Gastroesophageal sphincter (tissue), 4 donors: Measurements from ENCODE around the gene MYOM3. TPM values are rescaled to one million over a fixed set of nuclear protein-coding genes. Genes with fewer than 3 reads are reported as not detected.

Experiments used
- ATAC-seq: fragments of 150-250 bp; one replicate; pipeline ENCODE4 v1.9.1; 2016; ENCODE audit warnings: mild to moderate bottlenecking, moderate library complexity
- H3K27ac ChIP-seq, 4 donors: fragments of 200-600 bp; sonication (generic) in 3 of 4; 1 replicate in 3 of 4; 2 replicates in 1 of 4; pipeline ENCODE4 v1.5.1; 2016 to 2019
- H3K27me3 ChIP-seq: fragments of 200-600 bp; sonication (generic); one replicate; pipeline ENCODE4 v1.5.1; 2019
- H3K36me3 ChIP-seq, 2 donors: fragments of 200-600 bp; sonication (generic); one replicate each; pipeline ENCODE4 v1.5.1; 2019; ENCODE audit warnings: control low read depth in 1 of 2
- H3K4me1 ChIP-seq, 3 donors: fragments of 200-600 bp; sonication (generic); 1 replicate in 2 of 3; 2 replicates in 1 of 3; pipeline ENCODE4 v1.5.1; 2016 to 2019; ENCODE audit warnings: control low read depth in 2 of 3
- H3K4me3 ChIP-seq, 2 donors: fragments of 200-600 bp; sonication (generic); one replicate each; pipeline ENCODE4 v1.5.1; 2019; ENCODE audit warnings: mild to moderate bottlenecking in 1 of 2, moderate library complexity in 1 of 2
- H3K9me3 ChIP-seq, 3 donors: fragments of 200-600 bp; sonication (generic); one replicate each; pipeline ENCODE4 v1.5.1; 2017 to 2019; ENCODE audit warnings: control low read depth in 2 of 3
- CTCF ChIP-seq, 4 experiments: fragments of 200-600 bp in 2 of 4; fragments of 450-650 bp in 2 of 4; sonication (generic) in 1 of 4; IDR thresholded peaks; one replicate each; pipeline ENCODE4 v1.5.1; 2017 to 2019; ENCODE audit warnings: antibody characterized with exemption in 4 of 4, mild to moderate bottlenecking in 2 of 4, moderate library complexity in 2 of 4
- EP300 ChIP-seq: sonication (generic); formaldehyde crosslinking; IDR thresholded peaks from one replicate; pipeline ENCODE4 v1.6.1; 2017; ENCODE audit warnings: antibody characterized with exemption, mild to moderate bottlenecking
- POLR2A ChIP-seq, 2 donors: fragments of 450-650 bp; IDR thresholded peaks; one replicate each; pipeline ENCODE4 v1.6.1; 2017; ENCODE audit warnings: antibody characterized with exemption in 2 of 2, mild to moderate bottlenecking in 2 of 2, moderate library complexity in 1 of 2
- POLR2AphosphoS5 ChIP-seq: sonication (generic); formaldehyde crosslinking; IDR thresholded peaks from one replicate; pipeline ENCODE4 v1.6.1; 2017; ENCODE audit warnings: antibody characterized with exemption
- WGBS, 2 donors: methylation state at CpG; one replicate each; pipeline ENCODE4 v1.1.5; 2018; ENCODE audit warnings: low coverage in 1 of 2; 5-methylcytosine and 5-hydroxymethylcytosine counted together
- total RNA-seq, 4 donors: library from RNA; depleted of rRNA; stranded (reverse); fragments of >200 nt; gene quantifications; one replicate each; pipeline ENCODE4 v1.1.0, GENCODE V29; 2016

The MYOM3 gene
- total RNA-seq, 4 donors from 2014 or later, result 0.31 to 2.4 TPM; not detected in 2

GRCh38 chr1:24098102-24098501 is 13.8 kb downstream of the MYOM3 start:
- H3K27ac ChIP-seq, result no peak overlapping the region
- TF ChIP-seq EP300, result no peak
- no peak for TF ChIP-seq POLR2AphosphoS5
- TF ChIP-seq POLR2A (IDR thresholded peaks at IDR 0.05), result no peak
- no peaks in the 10 kb centered on the region for H3K9me3 ChIP-seq
- no peak for ATAC-seq
- no peaks in the 10 kb centered on the region for H3K27me3 ChIP-seq
- 96 to 98% methylated on average over 4 of the region's 5 CpGs for WGBS, 2 donors
- H3K4me1 ChIP-seq, result peaks cover 0 to 14% (median 4%) of the 10 kb centered on the region in 3 donors
- H3K4me3 ChIP-seq, result no peak overlapping the region
- no peaks in the 10 kb centered on the region for H3K36me3 ChIP-seq

- Histone ChIP-seq H3K4me1 (peaks cover 0 to 9% (median 4%) of the 10 kb centered on the region in 3 donors), H3K9me3 (no peaks in the 10 kb centered on the region), H3K36me3 (no peaks in the 10 kb centered on the region), H3K4me3 (no peak overlapping the region), H3K27ac (no peak overlapping the region), H3K27me3 (no peaks in the 10 kb centered on the region)
- no peak for ATAC-seq
- TF ChIP-seq POLR2A (IDR thresholded peaks at IDR 0.05), result no peak
- no peak for TF ChIP-seq CTCF (IDR thresholded peaks at IDR 0.05)
- no peak for TF ChIP-seq POLR2AphosphoS5
- WGBS, 2 donors, result no CpG with 5 or more reads among the region's 11 CpGs
These were observed 14.3 kb downstream of the MYOM3 start for GRCh38 chr1:24097663-24098062.

GRCh38 chr1:24096739-24097103 is 15.2 kb downstream of the MYOM3 start:
- 92% methylated on average over 2 of the region's 5 CpGs; no CpG with 5 or more reads in 1 of the 2 donors for WGBS, 2 donors
- Histone ChIP-seq H3K4me3 (no peak overlapping the region), H3K27ac (no peak overlapping the region), H3K27me3 (no peaks in the 10 kb centered on the region), H3K9me3 (no peaks in the 10 kb centered on the region), H3K4me1 (no peaks in the 10 kb centered on the region), H3K36me3 (no peaks in the 10 kb centered on the region)
- no peak for ATAC-seq
- TF ChIP-seq POLR2AphosphoS5 (no peak), EP300 (no peak), CTCF (IDR thresholded peaks at IDR 0.05) (no peak), POLR2A (IDR thresholded peaks at IDR 0.05) (no peak)

- no peaks in the 10 kb centered on the region for H3K27me3 ChIP-seq
- 71 to 89% methylated on average over 5 to 7 of the region's 8 CpGs for WGBS, 2 donors
- H3K4me3 ChIP-seq, result no peak overlapping the region
- no peaks in the 10 kb centered on the region for H3K4me1 ChIP-seq
- TF ChIP-seq POLR2AphosphoS5 (no peak), POLR2A (IDR thresholded peaks at IDR 0.05) (no peak), EP300 (no peak), CTCF (IDR thresholded peaks at IDR 0.05) (no peak)
- H3K27ac ChIP-seq, result no peak overlapping the region
- H3K9me3 ChIP-seq, result no peaks in the 10 kb centered on the region
- no peak for ATAC-seq
- no peaks in the 10 kb centered on the region for H3K36me3 ChIP-seq
These were observed 15.8 kb downstream of the MYOM3 start for GRCh38 chr1:24096009-24096738.

- no peak overlapping the region for H3K4me3 ChIP-seq
- H3K27ac ChIP-seq, result no peak overlapping the region
- H3K9me3 ChIP-seq, result no peaks in the 10 kb centered on the region
- H3K4me1 ChIP-seq, result no peaks in the 10 kb centered on the region
- H3K36me3 ChIP-seq, result no peaks in the 10 kb centered on the region
- H3K27me3 ChIP-seq, result no peaks in the 10 kb centered on the region
- 60 to 73% methylated on average over 4 to 7 of the region's 14 CpGs for WGBS, 2 donors
- no peak for ATAC-seq
- TF ChIP-seq CTCF (IDR thresholded peaks at IDR 0.05) (no peak), POLR2A (IDR thresholded peaks at IDR 0.05) (no peak), EP300 (no peak), POLR2AphosphoS5 (no peak)
These were observed 16.6 kb downstream of the MYOM3 start for GRCh38 chr1:24095140-24095859.
